Measurements from ENCODE around the gene NEK3.
"Not testable (repeated sequence)": the region's sequence is repeated elsewhere in the genome, so short reads cannot be mapped to it uniquely, and the experiment has no call there.

DNA sequence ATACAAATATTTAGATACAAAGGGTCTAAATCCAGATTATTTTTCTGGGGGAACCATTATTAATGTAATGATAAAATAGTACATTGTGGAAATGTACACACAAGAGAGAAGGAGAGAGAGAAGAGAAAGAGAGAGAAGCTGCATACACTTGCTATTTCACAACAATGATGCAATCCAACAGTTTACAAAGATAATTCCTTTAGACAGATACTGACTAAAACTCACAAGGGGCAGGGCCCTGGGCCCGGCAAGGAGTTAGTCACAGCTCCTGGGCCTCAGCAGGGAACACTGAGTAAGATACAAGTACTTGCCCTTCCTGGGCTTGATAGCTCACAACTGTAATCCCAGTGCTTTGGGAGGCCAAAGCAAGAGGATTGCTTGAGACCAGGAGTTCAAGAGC, 44.5 kb upstream of the NEK3 start:
- not testable (repeated sequence) for TF ChIP-seq POLR2A, POLR2AphosphoS5, CTCF (IDR thresholded peaks at IDR 0.05)
